DND-41 (cell line): ENCODE measurements around the gene PRR35.

Experiments used
- CTCF ChIP-seq: IDR thresholded peaks from 2 replicates; pipeline ENCODE4 v1.5.1; 2012; ENCODE audit warnings: borderline replicate concordance, low read length, moderate library complexity, mild to moderate bottlenecking; ENCODE audit not compliant: poor library complexity, severe bottlenecking; ENCODE audit errors: extremely low read depth
- EZH2 ChIP-seq: IDR thresholded peaks from 3 replicates; pipeline ENCODE4 v1.6.1; 2012; ENCODE audit warnings: borderline replicate concordance, low read depth, mild to moderate bottlenecking, moderate library complexity, low read length, inconsistent platforms; ENCODE audit not compliant: severe bottlenecking

GRCh38 chr16:548586-548985, 11.6 kb upstream of the PRR35 start:
- TF ChIP-seq CTCF, result no peak
- TF ChIP-seq EZH2, result no peak
